Suprapubic skin (tissue), 4 donors: Measurements from ENCODE around the gene EFR3B.

ENCODE experiments used
- POLR2A ChIP-seq, 2 donors: fragments of 450-650 bp; IDR thresholded peaks; one replicate each; pipeline ENCODE4 v1.6.1; 2017; ENCODE audit warnings: antibody characterized with exemption in 2 of 2, mild to moderate bottlenecking in 2 of 2, moderate library complexity in 2 of 2
- POLR2AphosphoS5 ChIP-seq, 3 donors: sonication (generic); formaldehyde crosslinking; IDR thresholded peaks; one replicate each; pipeline ENCODE4 v1.6.1; 2017; ENCODE audit warnings: antibody characterized with exemption in 3 of 3
- TF ChIP-seq, protein P1 (sequence below), 2 donors: fragments of 200-600 bp in 1 of 2; fragments of 450-650 bp in 1 of 2; sonication (generic) in 1 of 2; IDR thresholded peaks; one replicate each; pipeline ENCODE4 v1.5.1; 2016 to 2019; ENCODE audit warnings: antibody characterized with exemption in 2 of 2, mild to moderate bottlenecking in 1 of 2, moderate library complexity in 1 of 2

DNA sequence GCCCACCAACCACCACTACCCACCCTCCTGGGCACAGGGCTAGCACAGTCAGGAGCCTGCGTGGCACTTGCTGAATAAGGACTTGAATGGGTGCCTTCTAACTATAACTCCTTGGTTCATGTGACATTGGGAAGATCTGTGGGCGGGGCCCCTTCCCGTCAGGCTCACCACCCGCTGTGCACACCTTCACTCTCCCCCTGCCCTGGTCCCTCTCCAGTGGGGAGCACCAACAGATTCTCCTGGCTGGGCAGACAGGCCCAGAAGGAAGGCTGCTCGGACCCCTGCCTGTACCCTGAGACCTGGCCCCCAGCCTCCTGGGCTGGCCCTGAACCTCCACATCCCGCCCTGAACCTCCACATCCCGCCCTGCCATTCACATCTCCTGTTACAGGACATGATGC, 159.9 kb downstream of the EFR3B start:
- TF ChIP-seq POLR2AphosphoS5 (IDR thresholded peaks at IDR 0.05) (no peak), POLR2A (IDR thresholded peaks at IDR 0.05) (no peak)
- TF ChIP-seq, protein P1, sequence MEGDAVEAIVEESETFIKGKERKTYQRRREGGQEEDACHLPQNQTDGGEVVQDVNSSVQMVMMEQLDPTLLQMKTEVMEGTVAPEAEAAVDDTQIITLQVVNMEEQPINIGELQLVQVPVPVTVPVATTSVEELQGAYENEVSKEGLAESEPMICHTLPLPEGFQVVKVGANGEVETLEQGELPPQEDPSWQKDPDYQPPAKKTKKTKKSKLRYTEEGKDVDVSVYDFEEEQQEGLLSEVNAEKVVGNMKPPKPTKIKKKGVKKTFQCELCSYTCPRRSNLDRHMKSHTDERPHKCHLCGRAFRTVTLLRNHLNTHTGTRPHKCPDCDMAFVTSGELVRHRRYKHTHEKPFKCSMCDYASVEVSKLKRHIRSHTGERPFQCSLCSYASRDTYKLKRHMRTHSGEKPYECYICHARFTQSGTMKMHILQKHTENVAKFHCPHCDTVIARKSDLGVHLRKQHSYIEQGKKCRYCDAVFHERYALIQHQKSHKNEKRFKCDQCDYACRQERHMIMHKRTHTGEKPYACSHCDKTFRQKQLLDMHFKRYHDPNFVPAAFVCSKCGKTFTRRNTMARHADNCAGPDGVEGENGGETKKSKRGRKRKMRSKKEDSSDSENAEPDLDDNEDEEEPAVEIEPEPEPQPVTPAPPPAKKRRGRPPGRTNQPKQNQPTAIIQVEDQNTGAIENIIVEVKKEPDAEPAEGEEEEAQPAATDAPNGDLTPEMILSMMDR (IDR thresholded peaks at IDR 0.05), result no peak
